Germinal center (tissue), 1 donor: ENCODE data around the gene B9D1.

ENCODE experiments used
- DNase-seq: peaks from one replicate; pipeline ENCODE4 v3.0.0; 2012; ENCODE audit warnings: mixed read lengths, low spot score

B9D1 gene

DNA sequence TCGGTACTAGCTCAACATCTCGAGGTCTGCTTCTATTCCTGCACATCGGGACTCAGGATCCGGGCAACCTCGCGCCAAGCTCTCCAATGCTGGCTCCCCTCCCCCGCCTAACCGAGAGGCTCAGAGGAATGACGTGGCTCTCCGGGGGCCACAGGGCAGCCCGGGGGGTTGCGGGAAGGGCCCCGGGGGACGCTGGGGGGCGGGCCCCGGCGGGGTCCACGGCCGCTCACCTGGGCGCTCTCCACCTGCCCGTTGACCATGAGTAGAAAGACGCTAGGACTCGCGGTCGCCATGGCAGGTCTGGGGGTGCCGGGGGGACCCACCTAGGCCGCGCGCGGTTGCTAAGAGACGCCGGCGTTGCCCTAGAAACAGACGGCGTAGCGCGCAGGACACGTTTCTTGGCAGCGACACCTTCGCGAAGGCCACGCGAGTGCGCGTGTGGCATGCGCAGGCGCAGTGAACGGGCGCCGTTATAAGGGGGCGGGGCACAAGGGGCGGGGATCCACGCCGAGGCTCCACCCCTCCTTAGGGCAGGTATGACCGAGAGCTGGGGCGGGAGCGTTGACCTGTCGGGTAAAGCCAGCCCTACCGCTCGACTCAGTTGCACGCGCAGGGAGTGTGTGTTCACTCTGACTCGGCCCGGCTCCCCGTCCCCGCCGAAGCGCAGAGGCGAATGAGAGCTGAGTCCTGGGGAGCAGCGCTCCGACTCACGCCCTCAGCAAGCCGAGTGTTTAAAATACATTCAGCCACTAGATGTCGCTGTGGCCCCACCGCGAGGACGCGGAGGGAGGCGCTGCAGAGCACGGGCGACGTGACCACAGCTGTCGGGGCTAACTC lies at the start of gene B9D1:
Gene B9D1, minus strand, starts transcription at position 447 of the 837 bp plus-strand sequence. Its CDS starts 154 bp downstream, at position 293.
- peak; percentile 98 for DNase-seq

DNA sequence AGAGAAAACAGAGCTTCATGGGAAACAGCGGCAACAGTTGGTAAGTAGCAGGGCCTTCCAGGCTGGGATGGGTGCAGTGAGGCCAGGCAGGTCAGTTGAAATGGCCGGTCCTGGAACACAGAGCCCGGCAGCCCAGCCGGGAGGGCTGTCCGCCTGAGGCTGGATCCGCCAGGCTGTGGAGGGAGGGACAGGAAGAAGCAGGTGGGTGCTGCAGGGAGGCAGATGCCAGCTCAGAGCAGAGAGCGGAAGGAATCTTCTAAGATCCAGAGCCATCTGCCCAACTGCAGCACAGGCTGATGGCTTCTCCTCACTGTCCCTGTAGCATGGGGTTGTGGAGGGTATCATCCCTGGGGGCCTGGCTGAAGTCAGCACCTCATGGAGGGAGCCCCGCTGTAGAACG lies 49.1 kb upstream of the B9D1 start:
- no peak for DNase-seq

DNA sequence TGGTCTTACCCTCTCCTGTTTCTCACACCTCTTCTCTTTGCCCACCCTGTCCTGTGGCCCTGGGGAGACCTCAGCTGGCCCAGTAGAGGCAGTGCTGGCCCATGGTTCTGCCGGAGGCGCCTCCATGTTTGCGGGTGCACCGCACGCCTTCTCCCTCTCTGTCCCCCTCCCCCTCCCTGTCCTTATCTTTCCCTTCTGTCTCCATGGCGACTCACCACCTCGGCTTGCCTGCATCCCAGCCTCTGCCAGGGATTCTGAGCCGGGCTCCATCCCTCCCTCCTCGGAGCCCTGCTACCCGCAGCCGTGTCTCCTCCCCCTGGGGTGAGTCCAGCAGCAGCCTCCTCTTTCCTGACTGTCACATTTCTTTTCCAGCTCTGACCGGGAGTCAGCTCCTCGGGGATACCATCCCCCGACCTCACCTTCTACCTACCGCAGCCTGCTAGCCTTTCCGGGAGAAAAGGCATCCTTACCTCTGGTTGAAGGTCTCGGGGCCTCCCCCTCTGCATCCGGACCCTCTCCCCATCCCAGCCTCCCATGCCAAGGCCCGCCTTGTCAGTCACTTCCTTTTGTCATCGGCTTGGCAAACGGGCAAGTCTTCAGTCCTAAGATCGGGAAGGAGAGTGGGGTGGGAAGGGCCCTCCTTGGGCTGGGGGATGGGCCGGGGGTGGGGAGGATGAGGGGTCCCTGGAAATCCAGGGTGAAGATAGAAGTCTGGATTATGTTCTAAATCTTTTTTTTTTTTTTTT lies 48.5 kb upstream of the B9D1 start, which contains the start of gene RNF112:
Gene RNF112, plus strand, starts transcription at position 358 of the 746 bp plus-strand sequence. Its CDS starts 177 bp downstream, at position 535.
- DNase-seq: no peak

DNA sequence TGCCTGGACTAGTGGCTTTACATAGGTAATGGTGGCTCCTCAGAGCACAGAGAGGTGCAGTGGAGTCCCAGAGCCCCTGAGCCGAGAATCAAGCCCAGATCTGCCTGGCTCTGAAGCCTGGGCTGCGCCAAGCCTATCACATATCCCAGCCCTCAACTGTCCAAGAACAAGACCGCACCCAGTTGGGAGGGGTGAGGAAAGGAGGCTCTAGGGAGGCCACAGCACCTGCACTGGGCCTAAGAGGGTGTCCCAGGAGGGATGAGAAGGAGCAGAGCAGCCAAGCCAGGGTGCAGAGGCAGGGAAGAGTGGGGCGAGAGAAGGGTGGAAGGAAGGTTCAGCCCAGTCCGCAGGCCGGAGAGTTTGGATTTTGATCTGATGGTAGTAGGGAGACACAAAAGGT lies 47.6 kb upstream of the B9D1 start:
- DNase-seq: no peak

GRCh38 chr17:19409509-19409908 lies 47.0 kb upstream of the B9D1 start:
- DNase-seq: no peak

- no peak for DNase-seq
Observed at GRCh38 chr17:19409066-19409465, 46.5 kb upstream of the B9D1 start.

- no peak for DNase-seq
Observed at GRCh38 chr17:19408346-19408710, 45.8 kb upstream of the B9D1 start.

DNA sequence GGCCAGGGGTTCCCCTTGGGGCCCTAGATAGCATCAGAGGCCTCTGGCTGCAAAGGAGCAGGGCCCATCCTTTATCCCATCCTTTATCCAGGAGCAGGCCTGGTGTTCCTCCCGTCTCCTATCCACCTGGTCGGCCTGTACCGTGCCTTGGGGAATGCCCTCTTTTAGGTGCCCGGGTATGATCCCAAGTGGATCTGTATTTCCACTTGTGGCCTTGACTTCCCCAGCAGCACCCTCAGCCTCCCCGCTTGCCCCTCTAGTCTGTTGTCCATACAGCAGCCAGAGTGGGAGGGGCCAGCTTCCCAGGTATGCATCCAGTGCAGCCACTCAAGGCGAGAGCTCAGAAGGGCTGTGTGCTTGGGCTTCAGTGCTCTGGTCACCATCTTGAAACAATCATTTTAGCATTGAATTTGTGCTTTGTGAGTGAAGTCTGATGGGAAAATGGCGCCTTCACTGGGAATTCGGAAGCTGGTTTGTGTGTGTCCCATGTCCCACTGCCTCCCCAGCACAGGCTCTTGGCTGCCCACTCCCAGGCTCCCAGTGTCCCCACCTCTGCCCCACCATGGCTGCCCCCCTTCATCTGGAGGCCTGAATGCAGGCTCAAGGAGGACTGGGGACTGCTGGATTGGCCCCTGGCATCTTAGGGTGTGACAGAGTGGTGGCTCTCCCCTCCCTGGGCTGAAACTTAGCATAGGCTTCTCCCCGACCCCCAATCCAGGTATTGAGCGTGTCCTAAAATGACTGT lies 45.2 kb upstream of the B9D1 start:
- no peak for DNase-seq

- DNase-seq: no peak
Observed at GRCh38 chr17:19405114-19405513, 42.6 kb upstream of the B9D1 start.

GRCh38 chr17:19404264-19404663 lies 41.7 kb upstream of the B9D1 start:
- DNase-seq: no peak

DNA sequence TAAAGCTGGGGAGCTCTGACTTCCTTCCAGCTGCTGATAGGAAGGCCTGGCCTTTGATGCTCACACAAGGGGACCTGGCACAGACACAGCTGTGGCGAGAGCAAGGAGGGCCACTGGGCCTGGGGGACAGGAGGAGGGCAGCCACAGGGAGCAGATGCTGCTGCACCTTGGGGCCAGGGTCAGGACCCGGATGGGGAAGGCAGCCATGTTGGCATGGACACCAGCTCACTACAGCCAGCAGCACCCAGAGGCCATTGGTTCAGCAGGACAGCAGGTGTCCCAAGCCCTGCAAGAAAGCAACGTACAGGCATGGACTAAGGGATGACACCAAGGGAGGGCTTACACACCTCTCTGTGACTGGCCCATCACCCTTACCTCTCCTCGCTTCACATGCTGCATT lies 40.5 kb upstream of the B9D1 start:
- DNase-seq: no peak

GRCh38 chr17:19402171-19402570 lies 39.6 kb upstream of the B9D1 start:
- no peak for DNase-seq

GRCh38 chr17:19401321-19402010 lies 38.9 kb upstream of the B9D1 start:
- DNase-seq: no peak

GRCh38 chr17:19399750-19400450 lies 37.4 kb upstream of the B9D1 start:
- no peak for DNase-seq

GRCh38 chr17:19398301-19399181 lies 36.0 kb upstream of the B9D1 start:
- no peak for DNase-seq

DNA sequence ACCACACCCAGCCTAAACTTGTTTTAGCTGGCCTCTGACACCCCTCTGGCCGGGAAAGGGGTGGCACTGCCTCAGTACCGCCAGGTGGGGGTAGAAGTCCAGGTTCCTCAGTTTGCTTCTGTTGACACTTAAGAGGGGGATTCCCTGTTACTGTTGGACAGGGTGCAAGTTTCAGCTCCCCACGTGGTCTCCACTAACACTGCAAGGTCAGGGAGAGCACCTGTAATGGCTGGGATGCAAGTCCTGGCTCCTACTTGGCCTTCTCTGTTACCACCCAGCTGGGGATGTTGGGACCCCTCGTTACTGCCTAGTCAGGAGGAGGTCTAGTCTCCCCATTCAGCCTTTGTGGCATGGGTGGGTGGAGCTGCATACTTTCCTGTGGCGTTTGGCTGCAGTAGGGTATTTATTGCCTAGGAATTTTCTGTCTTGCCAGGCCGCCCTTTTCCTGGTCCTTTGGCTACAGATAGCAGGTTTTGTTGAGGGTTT lies 35.1 kb upstream of the B9D1 start:
- no peak for DNase-seq

- no peak for DNase-seq
Observed at GRCh38 chr17:19392303-19392702, 29.8 kb upstream of the B9D1 start.

DNA sequence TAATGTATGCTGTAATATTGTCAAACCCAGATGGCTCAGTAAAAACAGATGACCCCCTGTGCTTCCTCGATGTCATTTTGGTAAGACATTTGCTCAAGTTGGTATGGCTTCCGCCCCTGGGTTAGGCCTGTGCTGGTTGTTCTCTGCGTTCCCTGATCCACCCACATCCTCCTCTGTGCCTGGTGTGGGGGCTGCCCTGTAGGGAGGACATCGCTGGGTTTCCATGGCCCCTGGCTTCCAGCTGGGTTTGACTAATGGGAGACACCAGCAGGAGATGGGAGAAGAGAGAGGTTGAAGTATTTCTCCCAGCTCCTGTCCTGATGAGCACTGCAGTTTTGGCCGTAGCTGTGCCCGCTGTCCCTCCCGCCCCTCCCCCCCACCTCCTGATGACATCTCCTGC lies 28.9 kb upstream of the B9D1 start:
- no peak for DNase-seq

DNA sequence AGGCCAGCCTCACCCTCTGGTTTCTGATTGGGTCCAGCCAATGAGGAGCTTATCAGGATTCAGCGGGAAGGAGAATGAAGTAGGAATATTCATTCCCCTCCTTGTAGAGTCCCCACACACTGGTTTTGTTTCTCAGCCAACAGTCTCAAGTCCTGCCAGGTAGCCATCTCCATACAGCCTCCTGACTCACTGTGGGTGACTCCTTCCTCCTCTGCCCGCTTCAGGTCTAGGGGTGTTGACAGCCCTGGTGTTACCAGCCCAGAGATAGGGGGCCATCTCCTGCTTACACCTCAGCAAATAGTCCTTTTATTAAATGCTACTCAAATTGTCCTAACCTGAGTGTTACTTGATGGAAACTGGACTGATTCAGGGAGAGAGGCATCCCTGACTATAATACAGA lies 28.4 kb upstream of the B9D1 start:
- no peak for DNase-seq
